CD4-positive, alpha-beta memory T cell (primary cell): ENCODE results near the gene GDF9. TPM values are rescaled to one million over a fixed set of nuclear protein-coding genes. Genes with fewer than 3 reads are reported as not detected.

Experiments used
- CTCF ChIA-PET: fragments of 350-600 bp; sonication (Branson Sonifier 250); formaldehyde crosslinking; loops from one replicate; lab custom pipeline; 2021; ENCODE audit warnings: inconsistent platforms; ENCODE audit not compliant: partially characterized antibody; lab: Charles Lee
- POLR2A ChIA-PET: fragments of 350-600 bp; sonication (Branson Sonifier 250); formaldehyde crosslinking; loops from one replicate; lab custom pipeline; 2021; ENCODE audit not compliant: partially characterized antibody; lab: Charles Lee
- DNase-seq, 5 donors: peaks; one replicate each; pipeline versions ENCODE4 v3.0.0 to v3.0.0-alpha.2; 2020 to 2022; ENCODE audit warnings: mixed read lengths in 1 of 5
- H3K27ac ChIP-seq: one replicate; pipeline ENCODE4 v1.7.0; 2013; ENCODE audit warnings: low read depth, low read length
- H3K27me3 ChIP-seq: 2 replicates; pipeline ENCODE4 v1.7.0; 2013; ENCODE audit warnings: mild to moderate bottlenecking, low read length, moderate library complexity; ENCODE audit not compliant: insufficient read depth
- H3K36me3 ChIP-seq: 2 replicates; pipeline ENCODE4 v1.7.0; 2013; ENCODE audit warnings: mild to moderate bottlenecking, low read length, moderate library complexity; ENCODE audit not compliant: insufficient read depth
- H3K4me1 ChIP-seq: 2 replicates; pipeline ENCODE4 v1.7.0; 2013; ENCODE audit warnings: mild to moderate bottlenecking, low read length, moderate library complexity; ENCODE audit not compliant: insufficient read depth
- H3K4me3 ChIP-seq, 2 donors: one replicate each; pipeline ENCODE4 v1.7.0; 2013; ENCODE audit warnings: low read length in 2 of 2, mild to moderate bottlenecking in 1 of 2
- H3K9me3 ChIP-seq, 2 donors: one replicate each; pipeline ENCODE4 v1.7.0; 2013; ENCODE audit warnings: low read length in 2 of 2, control low read depth in 1 of 2; ENCODE audit not compliant: control insufficient read depth in 1 of 2
- H3K27ac Mint-ChIP-seq, 7 donors: one replicate each; pipeline ENCODE4 v1.8.0; 2020 to 2021; ENCODE audit warnings: mixed read lengths in 7 of 7, mild to moderate bottlenecking in 6 of 7, inconsistent platforms in 3 of 7, moderate library complexity in 3 of 7
- H3K27me3 Mint-ChIP-seq, 2 donors: one replicate each; pipeline ENCODE4 v1.8.0; 2020 to 2021; ENCODE audit warnings: mixed read lengths in 2 of 2
- H3K36me3 Mint-ChIP-seq, 2 donors: one replicate each; pipeline ENCODE4 v1.8.0; 2020 to 2021; ENCODE audit warnings: mixed read lengths in 2 of 2, inconsistent platforms in 1 of 2, mild to moderate bottlenecking in 1 of 2
- H3K4me1 Mint-ChIP-seq, 4 donors: one replicate each; pipeline ENCODE4 v1.8.0; 2020 to 2021; ENCODE audit warnings: mixed read lengths in 4 of 4, mild to moderate bottlenecking in 1 of 4
- H3K4me3 Mint-ChIP-seq, 8 donors: one replicate each; pipeline ENCODE4 v1.8.0; 2020 to 2021; ENCODE audit warnings: mixed read lengths in 8 of 8, mild to moderate bottlenecking in 7 of 8, moderate library complexity in 6 of 8, inconsistent platforms in 3 of 8
- H3K9me3 Mint-ChIP-seq, 8 donors: one replicate each; pipeline ENCODE4 v1.8.0; 2020 to 2021; ENCODE audit warnings: mixed read lengths in 8 of 8, mild to moderate bottlenecking in 5 of 8, inconsistent platforms in 3 of 8, moderate library complexity in 1 of 8
- intact Hi-C: fragments of 100-400 bp; cut with micrococcal nuclease; formaldehyde crosslinking; loops from one replicate; pipeline ENCODE4 v1.15.1; 2023
- polyA plus RNA-seq, 2 donors: library from polyadenylated mRNA; unstranded; fragments of 300-500 nt; fragmentation: Illumina TruSeq; gene quantifications; one replicate each; pipeline ENCODE4 v1.2.3, GENCODE V29; 2021
- total RNA-seq, 2 experiments: library from RNA; stranded (reverse); gene quantifications; one replicate each; pipeline ENCODE4 v1.2.3, GENCODE V29; 2021

Gene GDF9
- total and polyA plus RNA-seq, 4 experiments from 2014 or later, result 0.13 to 1.9 (median 0.72) TPM

DNA sequence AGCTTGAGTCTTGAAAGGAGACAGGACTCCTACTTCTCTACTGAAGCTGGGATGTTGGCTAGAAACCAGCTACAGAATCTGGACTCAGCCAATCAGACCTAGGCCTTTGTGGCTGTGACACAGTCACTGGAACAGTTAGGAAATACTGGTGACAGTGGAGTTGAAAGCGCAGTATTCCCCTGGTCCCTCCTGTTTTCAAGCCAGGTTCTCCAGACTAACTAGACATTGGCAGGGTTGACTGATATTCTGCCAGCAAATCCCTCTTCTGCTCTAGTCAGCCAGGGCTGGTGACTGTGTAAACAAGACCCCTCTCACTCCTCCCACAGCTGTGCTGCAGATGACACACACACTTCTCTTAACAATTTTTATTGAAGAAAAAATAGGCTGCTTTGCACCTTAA lies 44.5 kb downstream of the GDF9 start:
- peaks cover 2 to 12% (median 7%) of the 10 kb centered on the region in 4 donors for H3K4me1 Mint-ChIP-seq
- DNase-seq, result no peak
- H3K4me1 ChIP-seq, result peaks cover 11% of the 10 kb centered on the region
- no peaks in the 10 kb centered on the region for H3K36me3 Mint-ChIP-seq
- H3K27ac ChIP-seq, result no peak overlapping the region
- H3K4me3 ChIP-seq, result no peak overlapping the region
- peaks cover 20 to 24% of the 10 kb centered on the region in 2 donors for H3K27me3 Mint-ChIP-seq
- no peak overlapping the region for H3K27ac Mint-ChIP-seq
- ChIA-PET POLR2A (no interaction called here), CTCF (interaction anchor here (0.7 to 3.4 kb wide), 10 partner anchors 7 to 548 kb away, joined by 3 to 47 read pairs (median 10); partner anchors contain the start of gene KIF3A)
- no peaks in the 10 kb centered on the region for H3K36me3 ChIP-seq
- H3K9me3 ChIP-seq, result no peaks in the 10 kb centered on the region
- peak overlapping the region in 1 of 8 donors; percentile 43 for H3K4me3 Mint-ChIP-seq
- intact Hi-C loops, result loop anchor here (2.0 to 10.0 kb wide), 4 partner anchors 75 to 527 kb away; partner anchors contain the start of genes CCNI2, KIF3A and SLC22A4
- no peaks in the 10 kb centered on the region for H3K9me3 Mint-ChIP-seq
- peaks cover 20% of the 10 kb centered on the region for H3K27me3 ChIP-seq

DNA sequence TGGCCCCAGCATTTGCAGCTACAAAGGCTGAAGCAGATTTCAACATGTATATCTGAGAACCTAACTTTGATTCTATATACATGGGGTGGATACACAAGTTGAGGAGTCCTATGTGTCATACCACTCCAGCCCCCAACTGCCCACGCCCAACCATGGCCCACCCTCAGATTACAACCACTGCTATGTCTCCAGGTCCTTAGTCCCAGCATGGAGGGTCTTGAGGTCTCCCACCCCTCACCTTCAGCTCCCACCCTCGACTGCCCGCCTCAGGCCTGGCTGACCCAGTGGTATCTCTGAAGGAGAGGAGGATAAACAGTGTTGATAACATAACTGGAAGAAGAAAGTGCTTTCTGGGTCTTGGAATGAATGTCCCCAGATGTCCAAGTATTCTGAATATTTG lies 44.9 kb downstream of the GDF9 start:
- no peak for DNase-seq
- Histone ChIP-seq H3K9me3 (no peaks in the 10 kb centered on the region), H3K27ac (no peak overlapping the region), H3K27me3 (peaks cover 19% of the 10 kb centered on the region), H3K36me3 (no peaks in the 10 kb centered on the region), H3K4me1 (peaks cover 11% of the 10 kb centered on the region), H3K4me3 (no peak overlapping the region)
- ChIA-PET CTCF (interaction anchor here (0.7 to 3.4 kb wide), 13 partner anchors 8 to 548 kb away, joined by 3 to 47 read pairs (median 10); partner anchors contain the start of gene KIF3A), POLR2A (interaction anchor here (2.7 kb wide), 1 partner anchor 74 kb away, joined by 10 read pairs; the partner anchor contains the start of gene CCNI2)
- peaks cover 17 to 20% of the 10 kb centered on the region in 2 donors for H3K27me3 Mint-ChIP-seq
- H3K9me3 Mint-ChIP-seq, result no peaks in the 10 kb centered on the region
- peaks cover 2 to 12% (median 7%) of the 10 kb centered on the region in 4 donors for H3K4me1 Mint-ChIP-seq
- intact Hi-C loops, result loop anchor here (2.0 to 10.0 kb wide), 4 partner anchors 75 to 527 kb away; partner anchors contain the start of genes CCNI2, KIF3A and SLC22A4
- H3K27ac Mint-ChIP-seq, result no peak overlapping the region
- no peak overlapping the region for H3K4me3 Mint-ChIP-seq
- H3K36me3 Mint-ChIP-seq, result no peaks in the 10 kb centered on the region

DNA sequence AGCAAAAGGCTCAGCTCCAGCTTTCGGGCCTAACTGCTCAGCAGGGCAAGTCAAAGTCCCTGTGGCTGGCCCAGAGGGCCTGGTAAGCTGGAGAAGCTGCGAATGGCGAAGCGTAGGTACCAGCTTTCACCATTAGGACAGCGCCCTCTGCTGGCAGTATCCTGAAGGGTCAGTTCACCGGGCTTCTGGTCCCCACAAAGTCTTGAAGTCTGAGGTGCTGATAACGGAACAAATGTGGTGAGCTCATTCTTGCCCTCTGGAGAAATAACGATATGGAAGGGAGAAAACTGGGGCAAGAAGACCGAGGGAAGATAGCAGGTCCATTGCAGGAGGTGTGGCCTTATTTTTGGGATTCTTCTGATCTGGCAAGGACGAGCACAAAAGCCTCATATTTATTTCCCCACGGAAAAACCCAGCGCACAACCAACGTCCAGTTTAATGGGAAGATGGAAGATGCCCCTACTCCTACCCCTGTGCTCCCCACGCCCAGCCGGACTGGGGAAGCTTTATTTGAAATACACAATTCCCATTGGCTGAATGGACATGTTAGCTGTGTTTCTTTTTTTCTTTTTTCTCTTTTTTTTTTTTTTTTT lies 46.0 kb downstream of the GDF9 start:
- peak overlapping the region in 2 of 7 donors; percentile 3 to 51 for H3K27ac Mint-ChIP-seq
- no peaks in the 10 kb centered on the region for H3K9me3 Mint-ChIP-seq
- H3K4me1 Mint-ChIP-seq, result peaks cover 2 to 14% (median 7%) of the 10 kb centered on the region in 4 donors
- peak overlapping the region in 5 of 8 donors; percentile 6 to 69 (median 49) for H3K4me3 Mint-ChIP-seq
- intact Hi-C loops, result loop anchor here (1.0 to 10.0 kb wide), 6 partner anchors 73 to 525 kb away; partner anchors contain the start of genes CCNI2, KIF3A and SLC22A4
- H3K36me3 Mint-ChIP-seq, result no peaks in the 10 kb centered on the region
- Histone ChIP-seq H3K9me3 (no peaks in the 10 kb centered on the region), H3K4me3 (no peak overlapping the region), H3K27me3 (peaks cover 15% of the 10 kb centered on the region), H3K36me3 (no peaks in the 10 kb centered on the region), H3K27ac (no peak overlapping the region), H3K4me1 (peaks cover 11% of the 10 kb centered on the region)
- POLR2A ChIA-PET, result interaction anchor here (0.6 to 2.7 kb wide), 5 partner anchors 9 to 263 kb away, joined by 3 to 10 read pairs (median 5); partner anchors contain the start of genes CCNI2 and KIF3A
- DNase-seq, result peak; percentile 78 to 84 (median 81)
- peaks cover 15 to 17% of the 10 kb centered on the region in 2 donors for H3K27me3 Mint-ChIP-seq
- CTCF ChIA-PET, result interaction anchor here (0.6 to 3.4 kb wide), 56 partner anchors 8 to 582 kb away, joined by 3 to 47 read pairs (median 4); partner anchors contain the start of genes CCNI2, KIF3A and SEPTIN8

DNA sequence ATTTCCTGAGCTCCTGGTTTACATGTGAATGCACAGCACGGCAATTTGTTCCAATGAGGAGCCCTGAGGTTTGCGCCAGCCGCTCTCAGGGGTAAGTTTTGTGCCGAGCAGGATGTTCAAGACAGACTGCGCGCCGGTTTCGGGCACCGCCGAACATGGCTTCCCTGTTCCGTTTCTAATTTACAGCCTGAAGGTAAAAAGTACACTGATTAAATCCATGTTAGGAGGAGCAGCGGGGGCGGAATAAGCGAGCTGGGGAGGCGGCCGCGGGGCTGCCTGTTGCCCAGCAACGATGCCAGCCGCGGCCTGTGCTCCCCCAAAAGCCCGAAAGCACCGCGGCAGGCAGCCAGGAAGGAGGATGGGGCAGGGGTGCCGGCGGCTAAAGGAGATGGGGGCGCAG lies 46.8 kb downstream of the GDF9 start:
- no peak overlapping the region for H3K4me3 ChIP-seq

DNA sequence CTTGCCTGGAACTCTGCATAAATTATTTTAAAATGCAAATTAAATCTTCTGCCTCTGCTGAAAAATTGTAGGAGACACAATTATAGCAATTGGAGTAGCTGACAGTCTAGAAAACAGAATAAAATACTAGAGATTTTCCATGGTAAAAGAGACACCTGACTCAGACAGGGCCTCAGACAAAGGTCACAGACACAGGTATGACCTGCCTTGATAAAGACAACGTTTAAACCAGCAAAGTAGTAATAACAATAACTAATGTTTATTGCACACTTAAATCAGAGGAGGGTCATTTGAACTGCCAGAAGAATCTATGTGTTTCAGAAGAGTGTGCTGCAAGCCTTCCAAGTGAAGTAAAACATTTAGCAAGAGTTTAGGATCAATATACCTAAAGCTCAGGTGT lies 49.3 kb downstream of the GDF9 start:
- no peak for DNase-seq
- H3K27ac ChIP-seq, result no peak overlapping the region
- peaks cover 24% of the 10 kb centered on the region for H3K4me1 ChIP-seq
- Mint-ChIP-seq H3K4me3 (no peak overlapping the region), H3K9me3 (no peaks in the 10 kb centered on the region), H3K27me3 (peaks cover 16 to 22% of the 10 kb centered on the region in 2 donors), H3K27ac (no peak overlapping the region), H3K4me1 (peaks cover 10 to 26% (median 17%) of the 10 kb centered on the region in 4 donors), H3K36me3 (no peaks in the 10 kb centered on the region)
- no peaks in the 10 kb centered on the region for H3K9me3 ChIP-seq
- CTCF ChIA-PET, result interaction anchor here (0.9 to 2.5 kb wide), 6 partner anchors 9 to 317 kb away, joined by 3 to 14 read pairs (median 4); partner anchors contain the start of gene SHROOM1
- intact Hi-C loops, result no loop called here
- POLR2A ChIA-PET, result interaction anchor here (1.4 kb wide), 1 partner anchor 260 kb away, joined by 3 read pairs; the partner anchor contains the start of gene RAD50
- H3K36me3 ChIP-seq, result no peaks in the 10 kb centered on the region
- no peak overlapping the region for H3K4me3 ChIP-seq
- peaks cover 12% of the 10 kb centered on the region for H3K27me3 ChIP-seq

More for the DNA sequence above, 46.8 kb downstream of the GDF9 start:
- ChIA-PET POLR2A (interaction anchor here (1.8 to 2.7 kb wide), 3 partner anchors 10 to 82 kb away, joined by 5 to 10 read pairs (median 7); partner anchors contain the start of genes CCNI2 and KIF3A), CTCF (interaction anchor here (0.7 to 3.4 kb wide), 41 partner anchors 8 to 581 kb away, joined by 3 to 47 read pairs (median 4); partner anchors contain the start of genes CCNI2, KIF3A and SEPTIN8)
- peaks cover 7% of the 10 kb centered on the region for H3K27me3 ChIP-seq
- Mint-ChIP-seq H3K27ac (no peak overlapping the region), H3K4me1 (peaks cover 2 to 17% (median 7%) of the 10 kb centered on the region in 4 donors), H3K4me3 (peak overlapping the region in 7 of 8 donors; percentile 40 to 76 (median 59)), H3K9me3 (no peaks in the 10 kb centered on the region), H3K36me3 (no peaks in the 10 kb centered on the region), H3K27me3 (peaks cover 11 to 13% of the 10 kb centered on the region in 2 donors)
- DNase-seq, result no peak
- peaks cover 11% of the 10 kb centered on the region for H3K4me1 ChIP-seq
- H3K36me3 ChIP-seq, result no peaks in the 10 kb centered on the region
- H3K27ac ChIP-seq, result no peak overlapping the region
- intact Hi-C loops, result no loop called here
- no peaks in the 10 kb centered on the region for H3K9me3 ChIP-seq

DNA sequence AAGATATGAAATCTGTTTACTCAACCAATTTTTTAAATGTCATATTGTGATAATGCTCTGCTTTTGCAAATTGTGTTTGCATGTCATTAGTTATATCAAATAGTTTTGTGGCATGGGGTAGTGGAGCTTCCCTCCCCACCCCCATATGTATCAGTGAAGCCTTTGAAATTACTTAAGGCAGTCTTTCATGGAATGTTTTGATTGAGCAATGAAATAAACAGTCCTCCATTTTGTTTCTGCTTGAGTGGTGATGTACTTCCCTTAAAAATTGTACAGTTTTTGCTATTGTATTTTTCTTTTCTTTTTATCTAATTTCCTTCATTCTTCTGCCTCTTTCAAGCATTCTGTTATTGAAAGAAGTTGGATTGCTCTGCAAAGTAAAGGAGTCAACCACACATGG lies 49.7 kb downstream of the GDF9 start:
- intact Hi-C loops, result no loop called here
- Mint-ChIP-seq H3K9me3 (no peaks in the 10 kb centered on the region), H3K27ac (no peak overlapping the region), H3K4me3 (no peak overlapping the region), H3K4me1 (peaks cover 10 to 26% (median 17%) of the 10 kb centered on the region in 4 donors), H3K36me3 (no peaks in the 10 kb centered on the region), H3K27me3 (peaks cover 17 to 27% of the 10 kb centered on the region in 2 donors)
- Histone ChIP-seq H3K27ac (no peak overlapping the region), H3K4me1 (peaks cover 24% of the 10 kb centered on the region), H3K9me3 (no peaks in the 10 kb centered on the region), H3K27me3 (peaks cover 16% of the 10 kb centered on the region), H3K4me3 (no peak overlapping the region), H3K36me3 (no peaks in the 10 kb centered on the region)
- ChIA-PET CTCF (interaction anchor here (2.5 kb wide), 1 partner anchor 290 kb away, joined by 10 read pairs; no protein-coding TSS in a partner anchor), POLR2A (interaction anchor here (1.4 kb wide), 1 partner anchor 260 kb away, joined by 3 read pairs; the partner anchor contains the start of gene RAD50)
- DNase-seq, result no peak
